Neural cell (in vitro differentiated cells): ENCODE measurements around the gene DPH3. TPM values are rescaled to one million over a fixed set of nuclear protein-coding genes. Genes with fewer than 3 reads are reported as not detected.

Source experiments
- H2AFZ ChIP-seq: fragments of 200-600, 300-800 bp; sonication (generic), shearing (Covaris generic); 2 replicates; pipeline ENCODE4 v1.6.0; 2014; ENCODE audit warnings: low read depth, mild to moderate bottlenecking, antibody characterized with exemption, low read length, moderate library complexity
- H3F3A ChIP-seq: fragments of 200-600 bp; shearing (Covaris generic); 2 replicates; pipeline ENCODE4 v1.6.1; 2016; ENCODE audit warnings: mild to moderate bottlenecking, moderate library complexity, mixed read lengths, antibody characterized with exemption, low read length; ENCODE audit not compliant: insufficient read depth, poor library complexity, severe bottlenecking
- H3K27ac ChIP-seq: fragments of 200-600, 300-800 bp; sonication (generic), shearing (Covaris generic); 2 replicates; pipeline ENCODE4 v1.5.1; 2014; ENCODE audit warnings: mild to moderate bottlenecking, low read length, moderate library complexity
- H3K27me3 ChIP-seq: fragments of 300-800, 200-600 bp; sonication (generic), shearing (Covaris generic); 2 replicates; pipeline ENCODE4 v1.6.0; 2014; ENCODE audit warnings: mild to moderate bottlenecking, low read depth, low read length, moderate library complexity; ENCODE audit not compliant: insufficient read depth
- H3K36me3 ChIP-seq: fragments of 300-800, 200-600 bp; sonication (generic), shearing (Covaris generic); 2 replicates; pipeline ENCODE4 v1.5.1; 2014; ENCODE audit warnings: mild to moderate bottlenecking, antibody characterized with exemption, low read length, moderate library complexity; ENCODE audit not compliant: insufficient read depth
- H3K4me2 ChIP-seq: fragments of 300-800, 200-600 bp; sonication (generic), shearing (Covaris generic); 2 replicates; pipeline ENCODE4 v1.6.0; 2014; ENCODE audit warnings: mild to moderate bottlenecking, low read length
- H3K4me3 ChIP-seq: fragments of 300-800, 200-600 bp; sonication (generic), shearing (Covaris generic); 2 replicates; pipeline ENCODE4 v1.5.1; 2014; ENCODE audit warnings: mild to moderate bottlenecking, low read length, moderate library complexity
- H3K79me2 ChIP-seq: fragments of 200-600 bp; shearing (Covaris generic); replicated peaks from 2 replicates; pipeline ENCODE4 v1.6.0; 2014; ENCODE audit warnings: mild to moderate bottlenecking, low read length, moderate library complexity; ENCODE audit not compliant: insufficient read depth
- H3K9ac ChIP-seq: fragments of 300-800, 200-600 bp; sonication (generic), shearing (Covaris generic); 2 replicates; pipeline ENCODE4 v1.6.1; 2016; ENCODE audit warnings: mild to moderate bottlenecking, low read length, mixed read lengths
- H3K9me2 ChIP-seq: fragments of 200-600 bp; shearing (Covaris generic); 2 replicates; pipeline ENCODE4 v1.6.1; 2016; ENCODE audit warnings: mild to moderate bottlenecking, low read length, mixed read lengths; ENCODE audit not compliant: insufficient read depth
- H3K9me3 ChIP-seq: fragments of 200-600, 300-800 bp; sonication (generic), shearing (Covaris generic); 2 replicates; pipeline ENCODE4 v1.6.1; 2016; ENCODE audit warnings: mild to moderate bottlenecking, mixed run types, low read length, moderate library complexity, mixed read lengths
- H4K20me1 ChIP-seq: fragments of 200-600 bp; shearing (Covaris generic); 2 replicates; pipeline ENCODE4 v1.6.1; 2016; ENCODE audit warnings: mild to moderate bottlenecking, mixed run types; ENCODE audit not compliant: insufficient read depth
- EP300 ChIP-seq: fragments of 450-650 bp; conservative IDR thresholded peaks from 2 replicates; pipeline ENCODE4 v1.6.1; 2014; ENCODE audit warnings: antibody characterized with exemption, mild to moderate bottlenecking, moderate library complexity; ENCODE audit not compliant: poor library complexity, severe bottlenecking
- EZH2 ChIP-seq: fragments of 200-600, 300-800 bp; shearing (Covaris generic), sonication (generic); IDR thresholded peaks from 2 replicates; pipeline ENCODE4 v1.6.1; 2014; ENCODE audit warnings: antibody characterized with exemption, low read length, borderline replicate concordance, mild to moderate bottlenecking; ENCODE audit not compliant: insufficient read depth, poor library complexity, severe bottlenecking
- MXI1 ChIP-seq: fragments of 450-650 bp; conservative IDR thresholded peaks from 2 replicates; pipeline ENCODE4 v1.6.1; 2014; ENCODE audit warnings: antibody characterized with exemption, mild to moderate bottlenecking; ENCODE audit not compliant: poor library complexity, severe bottlenecking
- POLR2AphosphoS5 ChIP-seq: IDR thresholded peaks from 2 replicates; pipeline ENCODE4 v1.6.1; 2012
- RAD21 ChIP-seq: fragments of 450-650 bp; conservative IDR thresholded peaks from 2 replicates; pipeline ENCODE4 v1.6.1; 2014; ENCODE audit warnings: antibody characterized with exemption, mild to moderate bottlenecking, moderate library complexity
- SMC3 ChIP-seq: fragments of 450-650 bp; conservative IDR thresholded peaks from 2 replicates; pipeline ENCODE4 v1.6.1; 2014; ENCODE audit warnings: antibody characterized with exemption, mild to moderate bottlenecking, moderate library complexity; ENCODE audit not compliant: poor library complexity
- TAF1 ChIP-seq: IDR thresholded peaks from 2 replicates; pipeline ENCODE4 v1.6.1; 2012; ENCODE audit warnings: low read depth
- polyA plus RNA-seq: library from polyadenylated mRNA; depleted of rRNA; stranded (reverse); fragments of >200 nt; gene quantifications from 2 replicates; pipeline ENCODE4 v1.2.3, GENCODE V29; 2014
- TF ChIP-seq, protein P1 (sequence below): fragments of 450-650 bp; IDR thresholded peaks from 2 replicates; pipeline ENCODE4 v1.5.1; 2014; ENCODE audit warnings: antibody characterized with exemption, mild to moderate bottlenecking, moderate library complexity; ENCODE audit not compliant: poor library complexity, severe bottlenecking
- TF ChIP-seq, protein P2 (sequence below): IDR thresholded peaks from 2 replicates; pipeline ENCODE4 v1.6.1; 2012; ENCODE audit warnings: borderline replicate concordance

The DPH3 gene
- polyA plus RNA-seq, 1 donor from 2014 or later = 38.5 TPM

DNA sequence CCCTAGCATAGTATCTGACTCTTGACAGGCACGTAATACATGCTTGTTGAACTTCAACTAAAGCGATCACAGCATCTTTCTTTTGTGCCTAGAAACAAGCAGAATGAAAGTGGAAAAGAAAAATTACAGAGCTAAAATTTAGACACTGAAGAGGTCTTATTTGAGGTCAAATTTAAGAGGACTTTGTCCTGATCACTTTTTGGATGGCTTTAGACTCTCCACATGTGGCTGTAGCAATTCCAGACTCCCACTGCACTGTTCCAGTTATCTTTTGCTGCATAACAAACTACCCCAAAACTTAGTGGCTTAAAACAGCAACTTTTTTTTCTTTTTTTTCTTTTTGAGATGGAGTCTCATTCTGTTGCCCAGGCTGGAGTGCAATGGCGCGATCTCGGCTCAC lies 23.5 kb downstream of the DPH3 start:
- TF ChIP-seq EZH2 (no peak), RAD21 (no peak), EP300 (no peak), MXI1 (no peak), POLR2AphosphoS5 (no peak), SMC3 (no peak)
- TF ChIP-seq, protein P1, sequence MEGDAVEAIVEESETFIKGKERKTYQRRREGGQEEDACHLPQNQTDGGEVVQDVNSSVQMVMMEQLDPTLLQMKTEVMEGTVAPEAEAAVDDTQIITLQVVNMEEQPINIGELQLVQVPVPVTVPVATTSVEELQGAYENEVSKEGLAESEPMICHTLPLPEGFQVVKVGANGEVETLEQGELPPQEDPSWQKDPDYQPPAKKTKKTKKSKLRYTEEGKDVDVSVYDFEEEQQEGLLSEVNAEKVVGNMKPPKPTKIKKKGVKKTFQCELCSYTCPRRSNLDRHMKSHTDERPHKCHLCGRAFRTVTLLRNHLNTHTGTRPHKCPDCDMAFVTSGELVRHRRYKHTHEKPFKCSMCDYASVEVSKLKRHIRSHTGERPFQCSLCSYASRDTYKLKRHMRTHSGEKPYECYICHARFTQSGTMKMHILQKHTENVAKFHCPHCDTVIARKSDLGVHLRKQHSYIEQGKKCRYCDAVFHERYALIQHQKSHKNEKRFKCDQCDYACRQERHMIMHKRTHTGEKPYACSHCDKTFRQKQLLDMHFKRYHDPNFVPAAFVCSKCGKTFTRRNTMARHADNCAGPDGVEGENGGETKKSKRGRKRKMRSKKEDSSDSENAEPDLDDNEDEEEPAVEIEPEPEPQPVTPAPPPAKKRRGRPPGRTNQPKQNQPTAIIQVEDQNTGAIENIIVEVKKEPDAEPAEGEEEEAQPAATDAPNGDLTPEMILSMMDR = no peak
- TF ChIP-seq, protein P2, sequence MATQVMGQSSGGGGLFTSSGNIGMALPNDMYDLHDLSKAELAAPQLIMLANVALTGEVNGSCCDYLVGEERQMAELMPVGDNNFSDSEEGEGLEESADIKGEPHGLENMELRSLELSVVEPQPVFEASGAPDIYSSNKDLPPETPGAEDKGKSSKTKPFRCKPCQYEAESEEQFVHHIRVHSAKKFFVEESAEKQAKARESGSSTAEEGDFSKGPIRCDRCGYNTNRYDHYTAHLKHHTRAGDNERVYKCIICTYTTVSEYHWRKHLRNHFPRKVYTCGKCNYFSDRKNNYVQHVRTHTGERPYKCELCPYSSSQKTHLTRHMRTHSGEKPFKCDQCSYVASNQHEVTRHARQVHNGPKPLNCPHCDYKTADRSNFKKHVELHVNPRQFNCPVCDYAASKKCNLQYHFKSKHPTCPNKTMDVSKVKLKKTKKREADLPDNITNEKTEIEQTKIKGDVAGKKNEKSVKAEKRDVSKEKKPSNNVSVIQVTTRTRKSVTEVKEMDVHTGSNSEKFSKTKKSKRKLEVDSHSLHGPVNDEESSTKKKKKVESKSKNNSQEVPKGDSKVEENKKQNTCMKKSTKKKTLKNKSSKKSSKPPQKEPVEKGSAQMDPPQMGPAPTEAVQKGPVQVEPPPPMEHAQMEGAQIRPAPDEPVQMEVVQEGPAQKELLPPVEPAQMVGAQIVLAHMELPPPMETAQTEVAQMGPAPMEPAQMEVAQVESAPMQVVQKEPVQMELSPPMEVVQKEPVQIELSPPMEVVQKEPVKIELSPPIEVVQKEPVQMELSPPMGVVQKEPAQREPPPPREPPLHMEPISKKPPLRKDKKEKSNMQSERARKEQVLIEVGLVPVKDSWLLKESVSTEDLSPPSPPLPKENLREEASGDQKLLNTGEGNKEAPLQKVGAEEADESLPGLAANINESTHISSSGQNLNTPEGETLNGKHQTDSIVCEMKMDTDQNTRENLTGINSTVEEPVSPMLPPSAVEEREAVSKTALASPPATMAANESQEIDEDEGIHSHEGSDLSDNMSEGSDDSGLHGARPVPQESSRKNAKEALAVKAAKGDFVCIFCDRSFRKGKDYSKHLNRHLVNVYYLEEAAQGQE = no peak
- Histone ChIP-seq H3F3A (no peaks in the 10 kb centered on the region), H3K27ac (no peak overlapping the region), H3K79me2 (no peaks in the 10 kb centered on the region), H2AFZ (no peak overlapping the region), H4K20me1 (no peaks in the 10 kb centered on the region), H3K36me3 (no peaks in the 10 kb centered on the region), H3K4me3 (no peak overlapping the region), H3K9ac (no peak overlapping the region), H3K9me3 (no peaks in the 10 kb centered on the region), H3K27me3 (no peaks in the 10 kb centered on the region), H3K9me2 (no peaks in the 10 kb centered on the region), H3K4me2 (no peak overlapping the region)

DNA sequence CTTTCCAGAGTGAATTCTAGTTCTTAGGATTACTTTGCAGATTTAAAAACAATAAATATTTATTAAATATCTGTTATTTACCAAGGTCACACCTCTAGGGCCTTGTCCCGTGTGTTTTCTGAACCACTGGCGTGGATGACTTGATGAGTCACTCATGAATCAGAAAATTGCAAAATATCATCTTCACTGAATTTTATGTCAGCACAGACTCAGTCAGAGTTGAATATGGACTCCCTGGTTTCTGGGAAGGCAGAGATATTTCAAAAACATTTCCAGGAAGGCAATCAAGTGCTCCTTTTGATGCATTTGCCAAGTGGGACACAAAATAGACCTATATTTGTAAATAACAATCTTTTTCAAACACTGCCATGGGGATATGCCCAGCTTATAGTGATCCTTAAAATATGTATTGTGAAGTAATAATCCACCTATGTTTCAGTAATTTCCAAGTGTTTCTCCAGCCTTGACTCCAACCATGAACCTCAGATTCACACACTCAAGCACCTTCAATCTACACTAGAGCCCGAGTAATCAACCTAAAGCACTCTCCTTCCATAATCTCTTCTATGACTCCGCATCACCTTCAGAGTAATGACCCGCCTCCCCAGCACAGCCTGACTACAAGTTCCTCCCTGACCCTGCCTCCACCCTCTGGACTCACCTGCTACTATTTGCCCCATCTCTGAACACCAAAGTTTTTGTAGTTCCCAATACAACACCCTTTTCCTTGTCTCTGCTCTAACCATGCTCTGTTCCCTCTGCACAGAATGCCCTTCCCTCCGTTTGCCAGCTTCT lies 24.3 kb downstream of the DPH3 start:
- TF ChIP-seq EP300 = no peak
- no peak for TF ChIP-seq MXI1
- TF ChIP-seq, protein P1 = no peak
- TF ChIP-seq POLR2AphosphoS5 = no peak
- no peak for TF ChIP-seq SMC3
- no peak for TF ChIP-seq RAD21
- no peak for TF ChIP-seq TAF1
- TF ChIP-seq, protein P2 = no peak
- no peak for TF ChIP-seq EZH2
- H3K27me3 ChIP-seq = no peaks in the 10 kb centered on the region
- H3K79me2 ChIP-seq = no peaks in the 10 kb centered on the region
- H3K9me2 ChIP-seq = no peaks in the 10 kb centered on the region
- H2AFZ ChIP-seq = no peak overlapping the region
- H3K36me3 ChIP-seq = no peaks in the 10 kb centered on the region
- no peaks in the 10 kb centered on the region for H4K20me1 ChIP-seq
- no peak overlapping the region for H3K27ac ChIP-seq
- H3K4me3 ChIP-seq = no peak overlapping the region
- no peaks in the 10 kb centered on the region for H3K9me3 ChIP-seq
- no peak overlapping the region for H3K4me2 ChIP-seq
- no peaks in the 10 kb centered on the region for H3F3A ChIP-seq
- no peak overlapping the region for H3K9ac ChIP-seq
